Measurements from ENCODE around the gene GPR161. TPM values are rescaled to one million over a fixed set of nuclear protein-coding genes. Genes with fewer than 3 reads are reported as not detected.

Gene GPR161
- polyA plus RNA-seq, 1 donor (not counting 4 experiments of a cell fraction or from before 2014, with no cell fraction given), result 7.8 TPM

DNA sequence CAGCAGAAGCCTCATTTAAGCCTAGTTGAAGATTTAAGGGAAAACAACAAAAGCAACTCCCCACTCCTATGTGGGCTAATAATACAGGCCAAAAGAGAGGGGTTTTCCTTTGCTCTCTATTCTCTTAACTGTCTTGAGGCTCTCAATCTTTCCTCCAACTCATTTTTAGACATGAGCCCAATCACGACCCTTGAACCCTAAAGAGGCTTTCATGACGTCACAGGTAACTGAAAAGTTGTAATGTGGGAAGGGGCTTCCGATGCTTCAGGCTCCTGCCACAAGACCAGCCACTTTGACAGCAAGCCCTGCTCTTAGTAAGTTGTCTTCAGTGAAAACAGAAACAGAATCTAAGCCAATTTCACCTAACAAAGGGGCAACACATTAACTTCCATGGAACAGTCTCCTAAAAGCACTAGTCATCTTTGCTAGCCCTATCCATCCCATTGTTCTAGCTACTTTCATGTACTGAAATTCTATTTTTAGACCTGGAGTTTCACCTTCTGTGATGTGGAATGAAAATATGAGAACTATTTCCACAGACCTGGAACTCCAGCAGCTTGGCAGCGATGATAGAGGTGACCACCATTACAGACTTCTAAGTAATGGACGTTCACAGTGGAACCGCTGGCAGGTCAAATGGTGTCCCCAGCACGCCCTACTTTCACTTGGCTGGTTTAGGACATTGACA is 36.3 kb downstream of the GPR161 start:
- no peak overlapping the region for H3K4me2 ChIP-seq (ENCODE audit: control insufficient read depth, extremely low read depth, insufficient read depth, low read depth, low read length)
- no peak overlapping the region for H3K4me3 ChIP-seq (ENCODE audit: control insufficient read depth in 2 of 3, extremely low read depth in 1 of 3, insufficient read depth in 2 of 3, low read depth in 1 of 3, low read length in 3 of 3)
- dilution Hi-C loops (cut with MboI; ENCODE audit: extremely low pct_ligation_motif_present, low sequenced_read_pairs), result no loop called here
- H3K4me1 ChIP-seq (ENCODE audit: control insufficient read depth, extremely low read depth, insufficient read depth, low read length), result no peaks in the 10 kb centered on the region
- H3K9me3 ChIP-seq (ENCODE audit: control insufficient read depth, low read depth, low read length), result no peaks in the 10 kb centered on the region
- H3K36me3 ChIP-seq (ENCODE audit: control insufficient read depth in 2 of 2, extremely low read depth in 1 of 2, insufficient read depth in 2 of 2, low read length in 2 of 2), result peaks cover 0 to 5% of the 10 kb centered on the region in 2 experiments
- H3K79me2 ChIP-seq (ENCODE audit: control insufficient read depth, insufficient read depth, low read length), result no peaks in the 10 kb centered on the region
- H3K9me1 ChIP-seq (ENCODE audit: control insufficient read depth, extremely low read depth, insufficient read depth, low read length), result no peaks in the 10 kb centered on the region
- no peaks in the 10 kb centered on the region for H3K27me3 ChIP-seq (ENCODE audit: control insufficient read depth, extremely low read depth, insufficient read depth, low read length)
- no peaks in the 10 kb centered on the region for H4K20me1 ChIP-seq (ENCODE audit: control insufficient read depth, extremely low read depth, insufficient read depth, low read length)
- no peak overlapping the region for H3K9ac ChIP-seq (ENCODE audit: control insufficient read depth, extremely low read depth, insufficient read depth, low read length)
- FAIRE-seq (no peak), DNase-seq (ENCODE audit: low read depth, low spot score) (no peak)
- TF ChIP-seq, protein P1, sequence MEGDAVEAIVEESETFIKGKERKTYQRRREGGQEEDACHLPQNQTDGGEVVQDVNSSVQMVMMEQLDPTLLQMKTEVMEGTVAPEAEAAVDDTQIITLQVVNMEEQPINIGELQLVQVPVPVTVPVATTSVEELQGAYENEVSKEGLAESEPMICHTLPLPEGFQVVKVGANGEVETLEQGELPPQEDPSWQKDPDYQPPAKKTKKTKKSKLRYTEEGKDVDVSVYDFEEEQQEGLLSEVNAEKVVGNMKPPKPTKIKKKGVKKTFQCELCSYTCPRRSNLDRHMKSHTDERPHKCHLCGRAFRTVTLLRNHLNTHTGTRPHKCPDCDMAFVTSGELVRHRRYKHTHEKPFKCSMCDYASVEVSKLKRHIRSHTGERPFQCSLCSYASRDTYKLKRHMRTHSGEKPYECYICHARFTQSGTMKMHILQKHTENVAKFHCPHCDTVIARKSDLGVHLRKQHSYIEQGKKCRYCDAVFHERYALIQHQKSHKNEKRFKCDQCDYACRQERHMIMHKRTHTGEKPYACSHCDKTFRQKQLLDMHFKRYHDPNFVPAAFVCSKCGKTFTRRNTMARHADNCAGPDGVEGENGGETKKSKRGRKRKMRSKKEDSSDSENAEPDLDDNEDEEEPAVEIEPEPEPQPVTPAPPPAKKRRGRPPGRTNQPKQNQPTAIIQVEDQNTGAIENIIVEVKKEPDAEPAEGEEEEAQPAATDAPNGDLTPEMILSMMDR (optimal IDR thresholded peaks at IDR 0.05 in 1 of 3, IDR thresholded peaks at IDR 0.05 in 1 of 3, conservative IDR thresholded peaks at IDR 0.05 in 1 of 3; ENCODE audit: extremely low read depth in 1 of 3, insufficient read depth in 2 of 3, low read length in 3 of 3), result no peak
- no peak for TF ChIP-seq EZH2 (IDR thresholded peaks at IDR 0.05; ENCODE audit: low read length)
- H3K27ac ChIP-seq (ENCODE audit: control insufficient read depth, insufficient read depth, low read length), result no peak overlapping the region
- no peak overlapping the region for H2AFZ ChIP-seq (ENCODE audit: control insufficient read depth, low read length)

DNA sequence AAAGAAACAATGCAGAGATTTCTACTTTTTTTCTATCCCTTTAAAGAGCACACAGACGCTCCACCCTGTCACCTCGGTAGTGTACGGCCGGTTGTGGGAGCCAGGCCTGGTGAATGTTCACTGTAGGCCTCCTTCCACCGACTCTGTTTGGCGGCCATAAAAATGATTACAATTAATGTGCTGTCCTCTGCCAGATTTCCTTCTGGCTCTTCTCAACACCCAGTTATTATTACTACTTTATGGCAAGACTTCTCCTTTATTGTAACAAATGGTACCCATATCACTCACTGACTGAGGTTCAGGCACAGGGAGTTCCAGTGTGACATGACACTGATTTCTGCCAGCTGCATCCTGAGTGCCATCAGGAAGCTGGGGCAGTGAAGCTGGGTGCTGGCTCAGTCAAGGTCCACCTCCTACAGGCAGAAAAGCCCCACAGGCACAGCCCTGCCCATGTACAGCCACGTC is 37.4 kb downstream of the GPR161 start:
- Histone ChIP-seq H3K27me3 (ENCODE audit: control insufficient read depth, extremely low read depth, insufficient read depth, low read length) (no peaks in the 10 kb centered on the region), H3K36me3 (ENCODE audit: control insufficient read depth in 2 of 2, extremely low read depth in 1 of 2, insufficient read depth in 2 of 2, low read length in 2 of 2) (peaks cover 0 to 5% of the 10 kb centered on the region in 2 experiments), H3K27ac (ENCODE audit: control insufficient read depth, insufficient read depth, low read length) (no peak overlapping the region), H4K20me1 (ENCODE audit: control insufficient read depth, extremely low read depth, insufficient read depth, low read length) (no peaks in the 10 kb centered on the region), H3K9ac (ENCODE audit: control insufficient read depth, extremely low read depth, insufficient read depth, low read length) (no peak overlapping the region), H2AFZ (ENCODE audit: control insufficient read depth, low read length) (no peak overlapping the region), H3K4me3 (ENCODE audit: control insufficient read depth in 2 of 3, extremely low read depth in 1 of 3, insufficient read depth in 2 of 3, low read depth in 1 of 3, low read length in 3 of 3) (no peak overlapping the region), H3K79me2 (ENCODE audit: control insufficient read depth, insufficient read depth, low read length) (no peaks in the 10 kb centered on the region), H3K4me2 (ENCODE audit: control insufficient read depth, extremely low read depth, insufficient read depth, low read depth, low read length) (no peak overlapping the region), H3K9me3 (ENCODE audit: control insufficient read depth, low read depth, low read length) (no peaks in the 10 kb centered on the region), H3K4me1 (ENCODE audit: control insufficient read depth, extremely low read depth, insufficient read depth, low read length) (no peaks in the 10 kb centered on the region), H3K9me1 (ENCODE audit: control insufficient read depth, extremely low read depth, insufficient read depth, low read length) (no peaks in the 10 kb centered on the region)
- TF ChIP-seq, protein P1 (optimal IDR thresholded peaks at IDR 0.05 in 1 of 3, IDR thresholded peaks at IDR 0.05 in 1 of 3, conservative IDR thresholded peaks at IDR 0.05 in 1 of 3; ENCODE audit: extremely low read depth in 1 of 3, insufficient read depth in 2 of 3, low read length in 3 of 3), result no peak
- no peak for TF ChIP-seq EZH2 (IDR thresholded peaks at IDR 0.05; ENCODE audit: low read length)
- dilution Hi-C loops (cut with MboI; ENCODE audit: extremely low pct_ligation_motif_present, low sequenced_read_pairs), result no loop called here
- FAIRE-seq, result no peak
- no peak for DNase-seq (ENCODE audit: low read depth, low spot score)
